ENCODE data around the gene STT3A. TPM values are rescaled to one million over a fixed set of nuclear protein-coding genes. Genes with fewer than 3 reads are reported as not detected.

STT3A gene
- 188 and 257 TPM in 2 replicates for total RNA-seq
- 342 and 375 TPM in 2 replicates for polyA plus RNA-seq
- polyA plus RNA-seq (2012), result 204 and 239 TPM in 2 replicates
- 527 and 675 TPM in 2 replicates for polyA minus RNA-seq (ENCODE audit: low replicate concordance)

DNA sequence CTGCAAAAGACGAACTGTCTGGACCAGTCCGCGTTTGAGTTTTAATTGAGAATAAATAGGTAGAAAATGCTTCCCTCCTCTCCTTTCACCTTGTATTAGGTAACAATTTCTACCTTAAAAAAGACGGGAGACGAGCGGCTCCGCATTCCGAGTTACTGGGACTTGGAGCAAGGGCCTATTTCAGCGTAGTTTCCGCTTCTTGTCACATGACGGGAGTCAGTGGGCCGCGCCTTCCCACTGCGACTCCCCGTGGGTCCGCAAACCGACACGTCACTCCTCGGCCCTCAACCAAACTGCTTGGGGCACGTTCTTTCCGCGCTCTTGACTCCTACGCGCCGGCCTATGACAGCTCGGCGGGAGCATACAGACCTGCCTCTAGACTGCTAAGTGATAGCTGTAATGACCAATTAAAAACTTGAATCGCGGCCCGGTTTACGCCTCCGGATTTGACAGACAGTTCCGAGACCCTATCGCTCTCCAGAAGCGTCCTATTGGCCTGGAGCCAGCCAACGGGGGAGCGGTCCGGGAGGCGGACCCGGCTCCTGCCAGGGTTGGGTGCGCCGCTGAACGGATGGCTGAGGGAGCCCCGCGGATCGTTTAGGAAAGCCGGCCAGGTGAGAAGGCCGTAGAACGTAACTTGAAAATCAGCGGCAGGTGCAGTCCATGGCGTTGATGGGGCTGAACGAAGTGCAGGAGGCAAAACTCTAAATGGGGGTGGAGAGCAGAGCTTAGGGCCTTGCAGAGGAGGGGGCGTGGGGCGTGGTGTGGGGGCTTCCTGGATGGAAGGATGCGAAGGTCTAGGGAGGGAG is at the start of gene STT3A:
STT3A (plus strand) TSS at position 548 of the 809 bp plus-strand sequence. CDS start 3,064 bp downstream, outside the sequence.
- no peaks in the 10 kb centered on the region for H4K20me1 ChIP-seq (ENCODE audit: control insufficient read depth, extremely low read depth, insufficient read depth, low read length)
- H3K4me3 ChIP-seq (replicated peaks in 1 of 4; ENCODE audit: control extremely low read depth in 1 of 4, insufficient read depth in 1 of 4, low read depth in 3 of 4, low read length in 4 of 4), result peak within 1 kb of the TSS; percentile 86 to 99 (median 94)
- H3K9me3 ChIP-seq (ENCODE audit: control insufficient read depth, insufficient read depth, low read depth, low read length), result no peaks in the 10 kb centered on the region
- H3K27me3 ChIP-seq (ENCODE audit: control insufficient read depth, insufficient read depth, low read length), result no peaks in the 10 kb centered on the region
- peaks cover 7% of the 10 kb centered on the region for H3K4me1 ChIP-seq (ENCODE audit: control insufficient read depth, extremely low read depth, insufficient read depth, low read length)
- H3K4me2 ChIP-seq (ENCODE audit: extremely low read depth, insufficient read depth, low read length), result peak within 1 kb of the TSS; percentile 100
- peak within 1 kb of the TSS; percentile 99 for H3K9ac ChIP-seq (ENCODE audit: insufficient read depth, low read length)
- peaks cover 2% of the 10 kb centered on the region for H3K36me3 ChIP-seq (ENCODE audit: control insufficient read depth, insufficient read depth, low read length)
- H2AFZ ChIP-seq (ENCODE audit: low read length), result peak within 1 kb of the TSS; percentile 69
- DNase-seq (ENCODE audit: low read depth in 2 of 2), result peak; percentile 100
- peak within 1 kb of the TSS; percentile 100 for H3K27ac ChIP-seq (ENCODE audit: insufficient read depth, low read length)
- TF ChIP-seq EZH2 (IDR thresholded peaks at IDR 0.05; ENCODE audit: low read length, missing control alignments), result no peak
- TF ChIP-seq, protein P1, sequence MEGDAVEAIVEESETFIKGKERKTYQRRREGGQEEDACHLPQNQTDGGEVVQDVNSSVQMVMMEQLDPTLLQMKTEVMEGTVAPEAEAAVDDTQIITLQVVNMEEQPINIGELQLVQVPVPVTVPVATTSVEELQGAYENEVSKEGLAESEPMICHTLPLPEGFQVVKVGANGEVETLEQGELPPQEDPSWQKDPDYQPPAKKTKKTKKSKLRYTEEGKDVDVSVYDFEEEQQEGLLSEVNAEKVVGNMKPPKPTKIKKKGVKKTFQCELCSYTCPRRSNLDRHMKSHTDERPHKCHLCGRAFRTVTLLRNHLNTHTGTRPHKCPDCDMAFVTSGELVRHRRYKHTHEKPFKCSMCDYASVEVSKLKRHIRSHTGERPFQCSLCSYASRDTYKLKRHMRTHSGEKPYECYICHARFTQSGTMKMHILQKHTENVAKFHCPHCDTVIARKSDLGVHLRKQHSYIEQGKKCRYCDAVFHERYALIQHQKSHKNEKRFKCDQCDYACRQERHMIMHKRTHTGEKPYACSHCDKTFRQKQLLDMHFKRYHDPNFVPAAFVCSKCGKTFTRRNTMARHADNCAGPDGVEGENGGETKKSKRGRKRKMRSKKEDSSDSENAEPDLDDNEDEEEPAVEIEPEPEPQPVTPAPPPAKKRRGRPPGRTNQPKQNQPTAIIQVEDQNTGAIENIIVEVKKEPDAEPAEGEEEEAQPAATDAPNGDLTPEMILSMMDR (conservative IDR thresholded peaks at IDR 0.05 in 1 of 2, IDR thresholded peaks at IDR 0.05 in 1 of 2; ENCODE audit: low read depth in 1 of 2, low read length in 2 of 2), result no peak
- H3K79me2 ChIP-seq (ENCODE audit: control insufficient read depth, insufficient read depth, low read length), result peaks cover 43% of the 10 kb centered on the region

GRCh38 chr11:125550780-125551179 is 41.9 kb upstream of the STT3A start:
- H3K36me3 ChIP-seq (ENCODE audit: control insufficient read depth, insufficient read depth, low read length), result no peaks in the 10 kb centered on the region
- no peak overlapping the region for H3K4me2 ChIP-seq (ENCODE audit: extremely low read depth, insufficient read depth, low read length)
- H3K79me2 ChIP-seq (ENCODE audit: control insufficient read depth, insufficient read depth, low read length), result no peaks in the 10 kb centered on the region
- DNase-seq (ENCODE audit: low read depth in 2 of 2), result no peak
- no peaks in the 10 kb centered on the region for H4K20me1 ChIP-seq (ENCODE audit: control insufficient read depth, extremely low read depth, insufficient read depth, low read length)
- H3K9ac ChIP-seq (ENCODE audit: insufficient read depth, low read length), result no peak overlapping the region
- no peak overlapping the region for H2AFZ ChIP-seq (ENCODE audit: low read length)
- TF ChIP-seq, protein P1 (conservative IDR thresholded peaks at IDR 0.05 in 1 of 2, IDR thresholded peaks at IDR 0.05 in 1 of 2; ENCODE audit: low read depth in 1 of 2, low read length in 2 of 2), result no peak
- no peak for TF ChIP-seq EZH2 (IDR thresholded peaks at IDR 0.05; ENCODE audit: low read length, missing control alignments)
- H3K9me3 ChIP-seq (ENCODE audit: control insufficient read depth, insufficient read depth, low read depth, low read length), result no peaks in the 10 kb centered on the region
- H3K27me3 ChIP-seq (ENCODE audit: control insufficient read depth, insufficient read depth, low read length), result no peaks in the 10 kb centered on the region
- no peaks in the 10 kb centered on the region for H3K4me1 ChIP-seq (ENCODE audit: control insufficient read depth, extremely low read depth, insufficient read depth, low read length)
- H3K4me3 ChIP-seq (replicated peaks in 1 of 4; ENCODE audit: control extremely low read depth in 1 of 4, insufficient read depth in 1 of 4, low read depth in 3 of 4, low read length in 4 of 4), result no peak overlapping the region
- H3K27ac ChIP-seq (ENCODE audit: insufficient read depth, low read length), result no peak overlapping the region

DNA sequence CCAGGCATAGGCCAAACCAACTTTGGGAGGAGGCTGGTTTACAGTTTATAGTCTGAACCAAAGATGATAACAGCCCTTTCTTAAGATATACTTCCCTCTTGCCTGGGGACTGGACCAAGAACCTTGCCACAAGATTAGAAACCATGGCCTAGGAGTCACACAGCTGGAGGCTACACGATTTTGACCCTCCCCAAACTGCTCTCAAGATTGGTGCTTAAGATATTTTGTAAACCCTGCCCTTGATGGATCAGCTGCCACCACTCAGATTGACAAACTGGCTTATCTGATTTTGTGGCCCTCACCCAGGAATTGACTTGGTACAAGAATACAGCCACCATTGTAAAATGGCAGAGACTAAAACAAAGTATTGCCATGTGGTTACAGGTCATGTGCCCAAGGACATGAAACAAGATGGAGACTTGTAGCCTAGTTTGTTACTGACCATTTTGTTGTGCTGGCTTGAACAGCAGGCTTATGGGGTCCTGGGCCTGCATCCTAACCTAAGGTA is 40.8 kb upstream of the STT3A start:
- Histone ChIP-seq H3K9me3 (ENCODE audit: control insufficient read depth, insufficient read depth, low read depth, low read length) (no peaks in the 10 kb centered on the region), H3K27ac (ENCODE audit: insufficient read depth, low read length) (no peak overlapping the region), H4K20me1 (ENCODE audit: control insufficient read depth, extremely low read depth, insufficient read depth, low read length) (no peaks in the 10 kb centered on the region), H3K9ac (ENCODE audit: insufficient read depth, low read length) (no peak overlapping the region), H2AFZ (ENCODE audit: low read length) (no peak overlapping the region), H3K27me3 (ENCODE audit: control insufficient read depth, insufficient read depth, low read length) (no peaks in the 10 kb centered on the region), H3K36me3 (ENCODE audit: control insufficient read depth, insufficient read depth, low read length) (no peaks in the 10 kb centered on the region), H3K79me2 (ENCODE audit: control insufficient read depth, insufficient read depth, low read length) (no peaks in the 10 kb centered on the region), H3K4me1 (ENCODE audit: control insufficient read depth, extremely low read depth, insufficient read depth, low read length) (no peaks in the 10 kb centered on the region), H3K4me3 (replicated peaks in 1 of 4; ENCODE audit: control extremely low read depth in 1 of 4, insufficient read depth in 1 of 4, low read depth in 3 of 4, low read length in 4 of 4) (no peak overlapping the region), H3K4me2 (ENCODE audit: extremely low read depth, insufficient read depth, low read length) (no peak overlapping the region)
- no peak for DNase-seq (ENCODE audit: low read depth in 2 of 2)
- TF ChIP-seq, protein P1 (conservative IDR thresholded peaks at IDR 0.05 in 1 of 2, IDR thresholded peaks at IDR 0.05 in 1 of 2; ENCODE audit: low read depth in 1 of 2, low read length in 2 of 2), result no peak
- TF ChIP-seq EZH2 (IDR thresholded peaks at IDR 0.05; ENCODE audit: low read length, missing control alignments), result no peak
